GM12878 (cell line): ENCODE data around the gene ALAD. TPM values are rescaled to one million over a fixed set of nuclear protein-coding genes. Genes with fewer than 3 reads are reported as not detected.

ENCODE experiments used
- ATF7 ChIP-seq: fragments of 450-650 bp; IDR thresholded peaks from 2 replicates; pipeline ENCODE4 v1.6.1; 2016; ENCODE audit warnings: low read depth, mild to moderate bottlenecking
- BCL11A ChIP-seq: IDR thresholded peaks from 2 replicates; pipeline ENCODE4 v1.6.1; 2011; ENCODE audit warnings: low read depth, low read length
- CBFB ChIP-seq: IDR thresholded peaks from 2 replicates; pipeline ENCODE4 v1.6.1; 2016; ENCODE audit warnings: antibody characterized with exemption, low read depth
- CHD1 ChIP-seq: IDR thresholded peaks from 2 replicates; pipeline ENCODE4 v1.6.1; 2012; ENCODE audit warnings: low read depth, low read length, improper control_type of control experiment
- DPF2 ChIP-seq: fragments of 450-650 bp; IDR thresholded peaks from 2 replicates; pipeline ENCODE4 v1.6.1; 2017; ENCODE audit warnings: mild to moderate bottlenecking
- FOS ChIP-seq: IDR thresholded peaks from 3 replicates; pipeline ENCODE4 v1.6.1; 2011; ENCODE audit warnings: borderline replicate concordance; ENCODE audit not compliant: insufficient read length; ENCODE audit errors: extremely low read depth
- FOXM1 ChIP-seq: IDR thresholded peaks from 2 replicates; pipeline ENCODE4 v1.6.1; 2012; ENCODE audit warnings: low read depth, mild to moderate bottlenecking, inconsistent platforms, low read length, moderate library complexity
- IKZF1 ChIP-seq: fragments of 450-650 bp; conservative IDR thresholded peaks from 2 replicates; pipeline ENCODE4 v1.6.1; 2017; ENCODE audit warnings: antibody characterized with exemption, mild to moderate bottlenecking
- IKZF2 ChIP-seq, 2 experiments: fragments of 450-650 bp; IDR thresholded peaks; 2 replicates each; pipeline ENCODE4 v1.6.1; 2017; ENCODE audit warnings: mild to moderate bottlenecking in 2 of 2, moderate library complexity in 2 of 2
- JUNB ChIP-seq: IDR thresholded peaks from 2 replicates; pipeline ENCODE4 v1.6.1; 2016; ENCODE audit warnings: antibody characterized with exemption, mild to moderate bottlenecking
- NR2F1 ChIP-seq: fragments of 450-650 bp; conservative IDR thresholded peaks from 2 replicates; pipeline ENCODE4 v1.6.1; 2017; ENCODE audit warnings: mild to moderate bottlenecking
- NRF1 ChIP-seq: conservative IDR thresholded peaks from 2 replicates; pipeline ENCODE4 v1.6.1; 2011; ENCODE audit warnings: mild to moderate bottlenecking, low read depth, low read length, improper control_type of control experiment
- PML ChIP-seq: IDR thresholded peaks from 2 replicates; pipeline ENCODE4 v1.6.1; 2012; ENCODE audit warnings: low read length, inconsistent platforms
- POLR2AphosphoS2 ChIP-seq: IDR thresholded peaks from 2 replicates; pipeline ENCODE4 v1.6.1; 2011; ENCODE audit warnings: low read depth, mild to moderate bottlenecking, low read length, improper control_type of control experiment, moderate library complexity
- RFX5 ChIP-seq: IDR thresholded peaks from 2 replicates; pipeline ENCODE4 v1.6.1; 2011; ENCODE audit warnings: low read depth, low read length, improper control_type of control experiment
- SIN3A ChIP-seq: IDR thresholded peaks from 2 replicates; pipeline ENCODE4 v1.6.1; 2012; ENCODE audit warnings: low read depth, low read length, improper control_type of control experiment
- SREBF2 ChIP-seq: IDR thresholded peaks from 2 replicates; pipeline ENCODE4 v1.6.1; 2012; ENCODE audit warnings: mild to moderate bottlenecking, low read length
- SUPT20H ChIP-seq: IDR thresholded peaks from 2 replicates; pipeline ENCODE4 v1.6.1; 2011; ENCODE audit warnings: low read depth, mild to moderate bottlenecking, low read length, moderate library complexity, borderline replicate concordance; ENCODE audit not compliant: control insufficient read depth
- TAF1 ChIP-seq: IDR thresholded peaks from 2 replicates; pipeline ENCODE4 v1.6.1; 2011; ENCODE audit warnings: mild to moderate bottlenecking, low read depth, low read length, borderline replicate concordance
- TBL1XR1 ChIP-seq: IDR thresholded peaks from 2 replicates; pipeline ENCODE4 v1.6.1; 2012; ENCODE audit warnings: low read depth, low read length, improper control_type of control experiment
- TCF7 ChIP-seq: IDR thresholded peaks from 2 replicates; pipeline ENCODE4 v1.6.1; 2014; ENCODE audit warnings: antibody characterized with exemption, borderline replicate concordance
- YY1 ChIP-seq: IDR thresholded peaks from 2 replicates; pipeline ENCODE4 v1.6.1; 2011; ENCODE audit warnings: low read depth, mild to moderate bottlenecking, low read length
- ZNF384 ChIP-seq: IDR thresholded peaks from 2 replicates; pipeline ENCODE4 v1.6.1; 2012; ENCODE audit warnings: low read depth, mild to moderate bottlenecking, low read length, improper control_type of control experiment, borderline replicate concordance
- ZZZ3 ChIP-seq: IDR thresholded peaks from 2 replicates; pipeline ENCODE4 v1.6.1; 2011; ENCODE audit warnings: low read depth; ENCODE audit not compliant: control insufficient read depth, insufficient read length
- polyA plus RNA-seq, 11 experiments: library from polyadenylated mRNA; depleted of rRNA in 4 of 11; unstranded in 6 of 11; stranded (reverse) in 5 of 11; fragments of >200 nt; fragmentation: Nextera tagmentation in 4 of 11; fragmentation: Illumina TruSeq in 1 of 11; extraction: Ambion mirVana in 4 of 11; extraction: Trizol in 1 of 11; gene quantifications; 1 replicate in 1 of 11; 2 replicates in 10 of 11; pipeline versions ENCODE4 v1.2.1 to v1.2.3, GENCODE V29; 2011 to 2016; ENCODE audit warnings: inconsistent platforms in 2 of 11, missing spikeins in 2 of 11, low read depth in 1 of 11
- total RNA-seq, 4 experiments: library from RNA; depleted of rRNA in 3 of 4; stranded (reverse); fragments of >200 nt in 3 of 4; fragmentation: Illumina TruSeq in 1 of 4; extraction: Trizol in 1 of 4; gene quantifications; 2 replicates each; pipeline versions ENCODE4 v1.2.1 to v1.2.3, GENCODE V29; 2013 to 2021
- TF ChIP-seq, protein P1 (sequence below): IDR thresholded peaks from 2 replicates; pipeline ENCODE4 v1.6.1; 2012; ENCODE audit warnings: low read depth, low read length, improper control_type of control experiment
- TF ChIP-seq, protein P2 (sequence below): IDR thresholded peaks from 2 replicates; pipeline ENCODE4 v1.6.1; 2012; ENCODE audit warnings: low read depth, low read length, improper control_type of control experiment
- TF ChIP-seq, protein P3 (sequence below): fragments of 450-650 bp; IDR thresholded peaks from 2 replicates; pipeline ENCODE4 v1.6.1; 2017; ENCODE audit warnings: borderline replicate concordance
- TF ChIP-seq, protein P4 (sequence below): fragments of 150-350 bp; IDR thresholded peaks from 2 replicates; pipeline ENCODE4 v1.6.1; 2014; ENCODE audit warnings: mild to moderate bottlenecking, low read depth, low read length

ALAD gene
- total and polyA plus RNA-seq, 10 of the 15 experiments (the other 5 are each of a cell fraction or from before 2014, with no cell fraction given), result 2.4 to 21.6 (median 12.9) TPM

DNA sequence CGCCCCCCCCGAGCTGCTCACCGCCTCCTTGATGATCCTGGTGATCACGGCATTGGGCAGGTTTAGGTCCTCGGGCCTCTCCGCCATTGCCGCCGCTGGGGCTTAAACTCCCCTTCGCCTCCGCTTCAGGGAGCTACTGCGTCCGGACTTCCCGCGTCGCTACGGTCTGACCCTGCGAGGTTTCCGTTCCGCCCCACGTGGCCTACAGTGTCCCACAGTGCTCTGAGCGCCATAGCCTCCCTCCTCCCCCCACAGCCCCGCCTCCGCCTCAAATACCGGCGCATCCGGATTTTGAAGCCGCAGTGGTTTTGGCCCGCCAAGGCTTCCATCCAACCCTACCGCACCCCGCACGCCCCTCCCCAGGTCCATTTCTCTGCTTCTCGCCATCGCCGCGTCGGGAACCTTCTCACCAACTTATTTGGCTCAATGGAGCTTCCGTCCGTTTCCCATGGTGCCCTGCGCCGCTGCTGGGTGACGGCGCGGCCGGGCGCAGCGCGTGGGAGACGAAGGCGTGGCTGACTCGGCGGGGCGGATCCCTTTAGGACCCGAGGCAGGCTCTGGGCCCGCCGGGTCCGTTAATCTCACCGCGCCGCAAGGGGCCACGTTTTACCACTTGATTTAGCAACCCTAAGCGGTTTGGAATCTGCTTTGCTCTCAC lies 9.3 kb upstream of the ALAD start, which contains the start of the genes C9orf43 and POLE3 (continued):
- TF ChIP-seq, protein P1, sequence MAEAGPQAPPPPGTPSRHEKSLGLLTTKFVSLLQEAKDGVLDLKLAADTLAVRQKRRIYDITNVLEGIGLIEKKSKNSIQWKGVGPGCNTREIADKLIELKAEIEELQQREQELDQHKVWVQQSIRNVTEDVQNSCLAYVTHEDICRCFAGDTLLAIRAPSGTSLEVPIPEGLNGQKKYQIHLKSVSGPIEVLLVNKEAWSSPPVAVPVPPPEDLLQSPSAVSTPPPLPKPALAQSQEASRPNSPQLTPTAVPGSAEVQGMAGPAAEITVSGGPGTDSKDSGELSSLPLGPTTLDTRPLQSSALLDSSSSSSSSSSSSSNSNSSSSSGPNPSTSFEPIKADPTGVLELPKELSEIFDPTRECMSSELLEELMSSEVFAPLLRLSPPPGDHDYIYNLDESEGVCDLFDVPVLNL, result peak; percentile 91
- TF ChIP-seq BCL11A (no peak), TCF7 (no peak), IKZF2 (IDR thresholded peaks at IDR 0.05) (no peak; a peak in 1 of 4 replicates), SREBF2 (no peak), IKZF1 (peak; percentile 87), CBFB (peak; percentile 73), ZZZ3 (no peak), ATF7 (peak; percentile 66), DPF2 (peak; percentile 43; the same call in 1 of the 2 replicates), NRF1 (peak; percentile 31; the same call in 1 of the 2 replicates), CHD1 (no peak; the same call in 1 of the 2 replicates), ZNF384 (no peak), POLR2AphosphoS2 (peak; percentile 72; the same call in 1 of the 2 replicates), RFX5 (no peak), TAF1 (peak; percentile 73), FOS (no peak), TBL1XR1 (peak; percentile 30), SUPT20H (no peak), JUNB (peak; percentile 30; the same call in 1 of the 2 replicates), SIN3A (peak; percentile 96), FOXM1 (no peak; the same call in 1 of the 2 replicates), NR2F1 (no peak), PML (peak; percentile 94; the same call in 1 of the 2 replicates), YY1 (peak; percentile 93)
- TF ChIP-seq, protein P2, sequence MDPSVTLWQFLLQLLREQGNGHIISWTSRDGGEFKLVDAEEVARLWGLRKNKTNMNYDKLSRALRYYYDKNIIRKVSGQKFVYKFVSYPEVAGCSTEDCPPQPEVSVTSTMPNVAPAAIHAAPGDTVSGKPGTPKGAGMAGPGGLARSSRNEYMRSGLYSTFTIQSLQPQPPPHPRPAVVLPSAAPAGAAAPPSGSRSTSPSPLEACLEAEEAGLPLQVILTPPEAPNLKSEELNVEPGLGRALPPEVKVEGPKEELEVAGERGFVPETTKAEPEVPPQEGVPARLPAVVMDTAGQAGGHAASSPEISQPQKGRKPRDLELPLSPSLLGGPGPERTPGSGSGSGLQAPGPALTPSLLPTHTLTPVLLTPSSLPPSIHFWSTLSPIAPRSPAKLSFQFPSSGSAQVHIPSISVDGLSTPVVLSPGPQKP, result peak; percentile 58
- TF ChIP-seq, protein P3, sequence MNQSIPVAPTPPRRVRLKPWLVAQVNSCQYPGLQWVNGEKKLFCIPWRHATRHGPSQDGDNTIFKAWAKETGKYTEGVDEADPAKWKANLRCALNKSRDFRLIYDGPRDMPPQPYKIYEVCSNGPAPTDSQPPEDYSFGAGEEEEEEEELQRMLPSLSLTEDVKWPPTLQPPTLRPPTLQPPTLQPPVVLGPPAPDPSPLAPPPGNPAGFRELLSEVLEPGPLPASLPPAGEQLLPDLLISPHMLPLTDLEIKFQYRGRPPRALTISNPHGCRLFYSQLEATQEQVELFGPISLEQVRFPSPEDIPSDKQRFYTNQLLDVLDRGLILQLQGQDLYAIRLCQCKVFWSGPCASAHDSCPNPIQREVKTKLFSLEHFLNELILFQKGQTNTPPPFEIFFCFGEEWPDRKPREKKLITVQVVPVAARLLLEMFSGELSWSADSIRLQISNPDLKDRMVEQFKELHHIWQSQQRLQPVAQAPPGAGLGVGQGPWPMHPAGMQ, result no peak
- TF ChIP-seq, protein P4, sequence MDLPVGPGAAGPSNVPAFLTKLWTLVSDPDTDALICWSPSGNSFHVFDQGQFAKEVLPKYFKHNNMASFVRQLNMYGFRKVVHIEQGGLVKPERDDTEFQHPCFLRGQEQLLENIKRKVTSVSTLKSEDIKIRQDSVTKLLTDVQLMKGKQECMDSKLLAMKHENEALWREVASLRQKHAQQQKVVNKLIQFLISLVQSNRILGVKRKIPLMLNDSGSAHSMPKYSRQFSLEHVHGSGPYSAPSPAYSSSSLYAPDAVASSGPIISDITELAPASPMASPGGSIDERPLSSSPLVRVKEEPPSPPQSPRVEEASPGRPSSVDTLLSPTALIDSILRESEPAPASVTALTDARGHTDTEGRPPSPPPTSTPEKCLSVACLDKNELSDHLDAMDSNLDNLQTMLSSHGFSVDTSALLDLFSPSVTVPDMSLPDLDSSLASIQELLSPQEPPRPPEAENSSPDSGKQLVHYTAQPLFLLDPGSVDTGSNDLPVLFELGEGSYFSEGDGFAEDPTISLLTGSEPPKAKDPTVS, result 0 out of 2 replicates have a peak, but pooled peaks have one; percentile 28
